Cerebellar nuclear complex (tissue), 1 donor: ENCODE results near the gene SORBS2.

Experiments
- DNase-seq, 2 experiments: peaks; one replicate each; lab custom pipeline; 2025; lab: John Stamatoyannopoulos, UW

SORBS2 gene

GRCh38 chr4:185677637-185678314 lies 134.2 kb downstream of the SORBS2 start:
- no peak for DNase-seq

DNA sequence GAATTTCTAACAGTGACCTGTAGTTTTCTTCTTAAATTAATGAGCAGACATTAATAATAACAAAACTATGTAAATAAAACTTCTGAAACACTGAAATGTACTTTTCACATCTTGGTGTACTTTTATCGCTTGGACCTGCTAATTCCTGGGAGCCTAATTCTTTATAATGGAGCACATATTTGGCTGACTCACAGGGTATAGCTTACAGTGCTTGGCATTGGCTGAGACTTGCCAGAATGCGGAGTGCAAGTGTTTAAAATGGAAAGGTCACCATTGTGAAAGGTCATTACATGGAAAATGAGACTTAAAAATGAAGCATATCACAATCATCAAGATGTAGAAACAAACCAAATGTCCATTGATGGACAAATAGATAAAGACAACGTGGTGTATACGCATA lies 139.4 kb downstream of the SORBS2 start:
- DNase-seq = no peak

DNA sequence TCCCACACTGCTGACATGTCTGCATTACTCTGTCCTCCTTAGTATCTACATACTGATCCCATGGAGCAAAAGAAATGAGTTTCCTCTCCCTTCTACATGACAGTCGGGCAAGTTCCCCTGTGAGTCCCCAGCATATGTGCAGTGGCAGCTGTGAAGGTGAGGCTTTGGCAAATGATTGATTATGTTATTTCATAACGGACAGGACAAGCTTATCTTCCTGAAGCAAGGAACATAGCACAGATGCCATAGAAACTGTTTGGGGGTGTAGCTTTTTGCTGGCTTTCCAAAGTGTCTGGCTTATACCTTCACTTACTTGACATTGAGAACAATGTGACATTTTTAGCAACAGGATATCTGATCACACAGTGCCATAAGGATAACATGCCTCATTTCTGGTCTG lies 139.8 kb downstream of the SORBS2 start:
- DNase-seq = no peak

DNA sequence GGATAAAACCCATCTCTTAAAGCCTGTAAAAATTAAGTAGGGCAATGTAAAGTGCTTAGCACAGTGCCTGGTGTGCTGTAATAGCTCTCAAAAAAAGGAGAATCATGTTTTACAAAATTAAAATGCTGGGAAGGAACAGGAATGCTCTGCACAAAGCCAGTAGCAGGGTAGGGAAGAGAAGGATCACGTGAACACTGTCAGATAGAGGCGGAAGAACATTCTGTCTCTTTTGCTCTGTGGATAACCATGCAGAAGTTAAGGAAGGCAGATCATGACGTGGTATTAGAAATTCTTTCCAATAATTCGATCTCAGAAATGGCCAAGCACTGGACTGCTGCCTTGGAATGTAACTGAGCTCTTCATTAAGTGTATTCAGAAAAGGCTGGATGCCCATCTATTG lies 140.5 kb downstream of the SORBS2 start:
- no peak for DNase-seq

- no peak for DNase-seq
Observed at GRCh38 chr4:185671066-185671465, 140.9 kb downstream of the SORBS2 start.

DNA sequence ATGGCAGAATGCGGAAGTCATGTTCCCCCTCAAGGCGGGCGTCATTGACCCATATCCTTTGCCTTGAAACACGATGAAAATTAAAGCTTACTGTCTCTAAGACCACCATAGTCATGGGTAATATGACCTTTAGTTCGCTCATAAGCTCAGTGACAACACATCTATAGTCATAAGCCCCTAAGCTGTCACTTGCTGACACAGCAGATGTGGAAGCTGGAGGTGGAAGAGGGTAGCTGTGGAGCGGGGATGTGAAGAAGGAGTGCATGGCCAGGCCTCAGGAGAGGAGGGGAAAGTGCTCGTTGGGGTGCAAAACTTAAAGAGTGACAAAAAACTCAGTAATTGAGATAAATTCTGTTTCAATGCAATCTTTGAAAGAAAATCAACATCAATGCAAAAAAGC lies 142.7 kb downstream of the SORBS2 start:
- DNase-seq = no peak

DNA sequence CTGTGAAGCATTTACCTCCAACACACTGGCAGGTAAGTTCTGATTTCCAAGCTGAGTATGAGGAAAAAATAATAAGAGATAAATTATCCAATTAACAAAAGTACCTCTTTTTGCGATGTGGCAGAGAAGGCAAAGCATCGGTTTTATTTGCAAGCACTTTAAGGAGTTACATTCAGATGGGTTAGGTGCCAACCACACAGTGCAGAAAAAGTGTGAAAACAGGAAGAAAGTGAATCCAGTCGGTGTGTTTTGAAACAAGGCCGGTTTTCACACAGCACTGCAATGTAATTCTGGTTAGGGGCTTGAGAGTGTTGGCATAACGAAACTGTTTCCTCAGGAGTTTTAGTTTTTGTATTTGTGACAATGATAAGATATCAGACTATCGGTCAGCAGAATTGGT lies 145.8 kb downstream of the SORBS2 start:
- no peak for DNase-seq

DNA sequence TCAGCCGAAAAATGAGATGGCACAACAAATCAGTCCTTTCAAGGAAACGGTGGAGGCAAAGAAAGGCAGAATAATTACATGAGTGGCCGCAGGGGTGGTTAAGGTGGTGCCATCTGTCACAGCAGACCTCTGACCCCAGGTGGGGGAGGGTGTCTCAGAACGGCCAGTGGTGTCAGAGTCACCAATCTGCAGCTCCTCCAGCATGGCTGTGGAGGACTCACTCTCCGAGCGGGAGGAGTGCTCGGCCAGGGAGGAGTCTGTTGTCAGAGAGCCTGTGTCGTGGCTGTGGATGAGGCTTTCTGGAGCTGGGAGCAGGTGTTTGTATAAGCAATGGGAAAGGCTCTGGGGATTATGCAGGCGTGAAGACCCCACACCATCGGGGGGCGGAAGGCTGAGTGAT lies 146.3 kb downstream of the SORBS2 start:
- DNase-seq = no peak

DNA sequence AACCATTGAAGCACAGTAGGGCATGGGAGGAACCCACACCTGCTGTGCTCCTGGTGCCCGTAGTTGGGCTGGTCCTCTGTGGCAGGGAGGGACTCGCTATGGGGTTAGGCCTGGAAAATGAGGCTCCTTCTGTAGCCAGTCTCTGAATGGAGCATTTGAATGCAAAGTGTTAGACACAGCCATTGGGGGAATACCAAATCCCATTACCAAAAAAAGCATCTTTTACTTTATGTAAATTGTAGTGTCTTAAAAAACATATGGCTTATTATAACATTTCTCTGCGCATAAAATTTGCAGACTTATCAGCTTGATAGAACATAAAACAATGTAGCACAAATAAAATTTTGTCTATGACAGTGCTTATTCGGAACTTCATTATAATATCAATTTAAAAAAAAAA lies 147.5 kb downstream of the SORBS2 start:
- no peak for DNase-seq

GRCh38 chr4:185662030-185662778 lies 149.8 kb downstream of the SORBS2 start:
- DNase-seq = no peak

- DNase-seq = no peak
Observed at GRCh38 chr4:185660340-185660739, 151.7 kb downstream of the SORBS2 start.

DNA sequence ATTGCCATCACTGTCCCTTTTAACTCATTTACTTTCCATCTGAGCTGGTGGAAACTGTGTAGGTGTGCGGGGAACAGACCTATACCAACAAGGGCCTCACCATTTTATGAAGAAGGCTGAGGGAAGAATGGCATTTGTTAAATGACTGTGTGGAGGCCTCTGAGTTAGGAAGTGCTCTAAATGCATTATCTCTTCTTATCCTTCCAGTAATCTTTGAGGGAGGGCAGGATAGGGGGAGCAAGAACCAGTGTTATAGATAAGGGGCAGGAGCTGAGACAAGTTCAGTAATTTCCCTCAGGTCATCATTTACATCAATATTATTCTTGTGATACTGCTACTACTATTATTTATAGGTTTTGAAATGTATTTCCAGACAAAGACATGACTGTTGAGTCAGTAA lies 154.3 kb downstream of the SORBS2 start:
- no peak for DNase-seq

DNA sequence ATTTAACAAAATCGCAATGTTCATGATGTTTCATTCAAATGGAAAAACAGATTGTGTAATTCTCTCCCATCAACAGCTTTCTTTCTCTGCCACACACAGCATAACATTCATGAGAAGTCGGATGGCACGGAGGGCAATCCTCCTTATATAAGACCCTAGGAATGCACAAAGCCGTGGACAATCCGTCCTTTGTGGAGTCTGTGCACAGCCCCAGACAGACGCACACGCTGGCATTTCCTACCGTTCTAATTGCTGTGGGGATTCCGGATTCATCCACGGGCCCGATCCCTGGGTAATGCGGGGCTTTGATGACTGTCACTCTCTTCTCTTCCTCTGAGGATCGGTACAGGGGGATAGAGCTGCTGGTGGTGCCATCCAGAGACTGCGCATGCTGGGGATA lies 154.8 kb downstream of the SORBS2 start:
- no peak for DNase-seq

DNA sequence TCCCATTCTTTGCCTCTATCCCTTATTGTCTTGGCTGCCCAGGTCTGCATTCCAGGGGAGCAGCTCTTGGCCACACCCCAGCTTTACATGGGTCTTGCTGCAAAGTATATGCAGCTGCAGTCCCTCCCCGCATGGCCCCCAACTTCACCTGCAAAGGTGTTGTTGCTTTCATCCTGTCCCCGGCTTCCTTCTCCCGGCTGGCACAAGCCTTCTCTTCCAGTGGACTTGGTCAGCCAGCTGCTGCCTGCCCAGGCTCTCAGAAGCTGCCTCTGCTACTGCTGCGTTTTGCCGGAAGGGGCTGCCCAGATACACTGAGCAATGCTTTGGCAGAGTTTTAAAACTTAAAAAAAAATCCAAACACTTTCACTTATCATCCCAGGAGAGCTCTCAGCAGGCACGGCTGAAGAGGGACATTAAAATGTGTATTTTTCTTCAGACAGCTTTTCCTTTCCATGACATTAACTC lies 155.5 kb downstream of the SORBS2 start:
- DNase-seq = no peak

GRCh38 chr4:185654965-185655554 lies 156.9 kb downstream of the SORBS2 start:
- DNase-seq = no peak

- DNase-seq = peak in 1 of 2 experiments; percentile 46
Observed at GRCh38 chr4:185654311-185654710, 157.7 kb downstream of the SORBS2 start.

DNA sequence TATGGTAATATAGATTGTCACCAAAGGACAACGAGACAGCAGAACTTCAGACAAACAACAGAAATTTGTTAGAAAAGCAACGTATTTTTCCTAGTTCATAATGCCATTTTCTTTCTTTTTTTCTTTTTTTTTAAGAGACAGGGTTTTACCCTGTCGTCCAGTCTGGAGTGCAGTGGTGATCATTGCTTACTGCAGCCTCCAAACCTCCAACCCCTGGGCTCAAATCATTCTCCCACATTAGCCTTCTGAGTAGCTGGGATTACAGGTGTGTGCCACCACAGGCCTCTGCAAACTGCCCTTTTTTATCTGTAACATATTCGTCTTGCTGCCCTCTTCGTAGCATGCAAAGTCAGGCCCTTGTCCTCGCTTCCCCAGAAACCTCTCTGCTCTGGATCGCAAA lies 160.1 kb downstream of the SORBS2 start:
- no peak for DNase-seq

- no peak for DNase-seq
Observed at GRCh38 chr4:185651137-185651677, 160.8 kb downstream of the SORBS2 start.

DNA sequence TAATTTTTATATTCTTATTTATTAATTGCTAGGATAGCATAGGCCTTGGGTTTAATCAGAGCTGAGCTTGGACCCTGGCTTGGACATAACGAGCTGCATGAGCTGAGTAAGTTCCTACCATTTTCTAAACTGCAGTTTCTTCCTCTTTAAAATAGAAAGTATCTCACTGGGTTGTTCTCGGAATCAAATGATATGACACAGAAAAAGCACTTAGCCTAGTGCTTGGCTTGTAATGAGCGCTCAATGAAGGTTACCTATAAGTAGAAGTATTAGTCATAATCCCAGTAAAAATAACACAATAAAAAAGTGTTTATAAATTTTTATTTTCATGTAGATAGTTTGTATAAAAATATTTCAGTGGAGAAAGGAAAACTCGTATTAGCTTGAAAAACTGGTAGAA lies 163.4 kb downstream of the SORBS2 start:
- DNase-seq = no peak

- no peak for DNase-seq
Observed at GRCh38 chr4:185645403-185645802, 166.6 kb downstream of the SORBS2 start.

DNA sequence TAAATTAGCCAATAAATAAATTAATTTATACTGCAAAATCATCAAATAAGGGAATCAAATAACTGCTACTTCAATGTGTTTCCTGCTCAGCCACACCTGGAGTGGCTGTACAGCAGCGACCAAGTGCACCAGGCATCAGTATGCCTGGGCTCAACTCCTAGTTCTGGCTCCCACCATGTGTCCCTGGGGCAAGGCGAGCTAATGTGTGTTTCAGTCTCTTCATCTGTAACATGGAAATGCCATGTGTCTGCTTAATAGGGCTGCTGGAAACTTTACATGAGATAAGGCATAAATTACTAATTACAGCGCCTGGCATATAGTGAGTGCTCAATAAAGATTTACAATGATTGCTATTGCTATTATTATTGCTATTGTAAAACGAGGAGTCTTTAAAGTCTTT lies 167.6 kb downstream of the SORBS2 start:
- no peak for DNase-seq

GRCh38 chr4:185642907-185643306 lies 169.1 kb downstream of the SORBS2 start:
- no peak for DNase-seq
